Neural cell (in vitro differentiated cells): ENCODE results near the gene STUM. TPM values are rescaled to one million over a fixed set of nuclear protein-coding genes. Genes with fewer than 3 reads are reported as not detected.
A peak's percentile ranks its signal among the peaks of the same experiment; 100 is the strongest.

Experiments used
- H2AFZ ChIP-seq: fragments of 200-600, 300-800 bp; sonication (generic), shearing (Covaris generic); 2 replicates; pipeline ENCODE4 v1.6.0; 2014; ENCODE audit warnings: low read depth, mild to moderate bottlenecking, antibody characterized with exemption, low read length, moderate library complexity
- H3F3A ChIP-seq: fragments of 200-600 bp; shearing (Covaris generic); 2 replicates; pipeline ENCODE4 v1.6.1; 2016; ENCODE audit warnings: mild to moderate bottlenecking, moderate library complexity, mixed read lengths, antibody characterized with exemption, low read length; ENCODE audit not compliant: insufficient read depth, poor library complexity, severe bottlenecking
- H3K27ac ChIP-seq: fragments of 200-600, 300-800 bp; sonication (generic), shearing (Covaris generic); 2 replicates; pipeline ENCODE4 v1.5.1; 2014; ENCODE audit warnings: mild to moderate bottlenecking, low read length, moderate library complexity
- H3K27me3 ChIP-seq: fragments of 300-800, 200-600 bp; sonication (generic), shearing (Covaris generic); 2 replicates; pipeline ENCODE4 v1.6.0; 2014; ENCODE audit warnings: mild to moderate bottlenecking, low read depth, low read length, moderate library complexity; ENCODE audit not compliant: insufficient read depth
- H3K36me3 ChIP-seq: fragments of 300-800, 200-600 bp; sonication (generic), shearing (Covaris generic); 2 replicates; pipeline ENCODE4 v1.5.1; 2014; ENCODE audit warnings: mild to moderate bottlenecking, antibody characterized with exemption, low read length, moderate library complexity; ENCODE audit not compliant: insufficient read depth
- H3K4me2 ChIP-seq: fragments of 300-800, 200-600 bp; sonication (generic), shearing (Covaris generic); 2 replicates; pipeline ENCODE4 v1.6.0; 2014; ENCODE audit warnings: mild to moderate bottlenecking, low read length
- H3K4me3 ChIP-seq: fragments of 300-800, 200-600 bp; sonication (generic), shearing (Covaris generic); 2 replicates; pipeline ENCODE4 v1.5.1; 2014; ENCODE audit warnings: mild to moderate bottlenecking, low read length, moderate library complexity
- H3K79me2 ChIP-seq: fragments of 200-600 bp; shearing (Covaris generic); replicated peaks from 2 replicates; pipeline ENCODE4 v1.6.0; 2014; ENCODE audit warnings: mild to moderate bottlenecking, low read length, moderate library complexity; ENCODE audit not compliant: insufficient read depth
- H3K9ac ChIP-seq: fragments of 300-800, 200-600 bp; sonication (generic), shearing (Covaris generic); 2 replicates; pipeline ENCODE4 v1.6.1; 2016; ENCODE audit warnings: mild to moderate bottlenecking, low read length, mixed read lengths
- H3K9me2 ChIP-seq: fragments of 200-600 bp; shearing (Covaris generic); 2 replicates; pipeline ENCODE4 v1.6.1; 2016; ENCODE audit warnings: mild to moderate bottlenecking, low read length, mixed read lengths; ENCODE audit not compliant: insufficient read depth
- H3K9me3 ChIP-seq: fragments of 200-600, 300-800 bp; sonication (generic), shearing (Covaris generic); 2 replicates; pipeline ENCODE4 v1.6.1; 2016; ENCODE audit warnings: mild to moderate bottlenecking, mixed run types, low read length, moderate library complexity, mixed read lengths
- H4K20me1 ChIP-seq: fragments of 200-600 bp; shearing (Covaris generic); 2 replicates; pipeline ENCODE4 v1.6.1; 2016; ENCODE audit warnings: mild to moderate bottlenecking, mixed run types; ENCODE audit not compliant: insufficient read depth
- EP300 ChIP-seq: fragments of 450-650 bp; conservative IDR thresholded peaks from 2 replicates; pipeline ENCODE4 v1.6.1; 2014; ENCODE audit warnings: antibody characterized with exemption, mild to moderate bottlenecking, moderate library complexity; ENCODE audit not compliant: poor library complexity, severe bottlenecking
- EZH2 ChIP-seq: fragments of 200-600, 300-800 bp; shearing (Covaris generic), sonication (generic); IDR thresholded peaks from 2 replicates; pipeline ENCODE4 v1.6.1; 2014; ENCODE audit warnings: antibody characterized with exemption, low read length, borderline replicate concordance, mild to moderate bottlenecking; ENCODE audit not compliant: insufficient read depth, poor library complexity, severe bottlenecking
- MXI1 ChIP-seq: fragments of 450-650 bp; conservative IDR thresholded peaks from 2 replicates; pipeline ENCODE4 v1.6.1; 2014; ENCODE audit warnings: antibody characterized with exemption, mild to moderate bottlenecking; ENCODE audit not compliant: poor library complexity, severe bottlenecking
- POLR2AphosphoS5 ChIP-seq: IDR thresholded peaks from 2 replicates; pipeline ENCODE4 v1.6.1; 2012
- RAD21 ChIP-seq: fragments of 450-650 bp; conservative IDR thresholded peaks from 2 replicates; pipeline ENCODE4 v1.6.1; 2014; ENCODE audit warnings: antibody characterized with exemption, mild to moderate bottlenecking, moderate library complexity
- SMC3 ChIP-seq: fragments of 450-650 bp; conservative IDR thresholded peaks from 2 replicates; pipeline ENCODE4 v1.6.1; 2014; ENCODE audit warnings: antibody characterized with exemption, mild to moderate bottlenecking, moderate library complexity; ENCODE audit not compliant: poor library complexity
- TAF1 ChIP-seq: IDR thresholded peaks from 2 replicates; pipeline ENCODE4 v1.6.1; 2012; ENCODE audit warnings: low read depth
- polyA plus RNA-seq: library from polyadenylated mRNA; depleted of rRNA; stranded (reverse); fragments of >200 nt; gene quantifications from 2 replicates; pipeline ENCODE4 v1.2.3, GENCODE V29; 2014
- TF ChIP-seq, protein P1 (sequence below): IDR thresholded peaks from 2 replicates; pipeline ENCODE4 v1.6.1; 2012; ENCODE audit warnings: borderline replicate concordance
- TF ChIP-seq, protein P2 (sequence below): fragments of 450-650 bp; IDR thresholded peaks from 2 replicates; pipeline ENCODE4 v1.5.1; 2014; ENCODE audit warnings: antibody characterized with exemption, mild to moderate bottlenecking, moderate library complexity; ENCODE audit not compliant: poor library complexity, severe bottlenecking

Gene STUM
- polyA plus RNA-seq, 1 donor from 2014 or later: 0.52 TPM

DNA sequence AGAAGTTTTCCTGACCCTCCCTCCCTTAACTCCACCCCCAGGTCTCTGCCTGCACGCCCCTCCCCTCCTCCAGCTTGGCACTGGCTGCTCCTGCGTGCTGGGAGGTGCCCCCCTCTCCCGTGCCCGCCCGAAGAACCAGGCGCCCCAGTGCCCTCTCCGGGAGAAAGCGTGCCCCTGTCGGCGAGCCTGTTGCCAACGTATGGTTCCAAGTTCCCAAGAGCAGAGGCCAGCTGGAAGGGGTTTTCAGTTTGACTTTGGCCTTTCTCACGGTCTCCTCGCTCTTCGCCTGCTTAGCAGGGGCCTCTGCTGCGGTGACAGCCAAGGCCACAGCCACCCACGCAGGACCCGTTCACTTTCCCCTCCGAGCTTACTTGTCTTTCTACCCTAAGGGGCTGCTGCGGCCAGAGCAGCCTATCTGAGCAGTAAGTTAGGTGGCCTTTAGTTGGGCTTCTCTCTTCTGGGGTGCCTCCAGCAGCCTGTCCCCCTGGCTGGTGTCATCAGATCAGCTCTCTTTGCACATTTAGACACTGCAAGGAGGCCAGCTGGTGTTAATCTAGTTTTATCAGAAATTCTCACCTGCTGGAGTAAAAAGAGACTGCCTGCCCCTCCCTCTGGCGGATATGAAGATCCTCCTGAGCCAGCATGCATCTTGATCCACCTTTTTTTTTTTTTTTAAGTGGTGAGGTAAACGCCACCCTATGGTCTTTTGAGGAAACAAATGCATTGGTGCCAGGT, 1.5 kb downstream of the STUM start:
- Histone ChIP-seq H3K4me2 (no peak overlapping the region), H4K20me1 (no peaks in the 10 kb centered on the region), H3K9ac (no peak overlapping the region), H3K4me3 (peak overlapping the region; percentile 71), H3K9me3 (no peaks in the 10 kb centered on the region), H3K9me2 (no peaks in the 10 kb centered on the region), H3K36me3 (no peaks in the 10 kb centered on the region), H3F3A (no peaks in the 10 kb centered on the region), H3K79me2 (no peaks in the 10 kb centered on the region), H2AFZ (no peak overlapping the region), H3K27ac (no peak overlapping the region), H3K27me3 (peaks cover 51% of the 10 kb centered on the region)
- TF ChIP-seq MXI1: no peak
- TF ChIP-seq, protein P1, sequence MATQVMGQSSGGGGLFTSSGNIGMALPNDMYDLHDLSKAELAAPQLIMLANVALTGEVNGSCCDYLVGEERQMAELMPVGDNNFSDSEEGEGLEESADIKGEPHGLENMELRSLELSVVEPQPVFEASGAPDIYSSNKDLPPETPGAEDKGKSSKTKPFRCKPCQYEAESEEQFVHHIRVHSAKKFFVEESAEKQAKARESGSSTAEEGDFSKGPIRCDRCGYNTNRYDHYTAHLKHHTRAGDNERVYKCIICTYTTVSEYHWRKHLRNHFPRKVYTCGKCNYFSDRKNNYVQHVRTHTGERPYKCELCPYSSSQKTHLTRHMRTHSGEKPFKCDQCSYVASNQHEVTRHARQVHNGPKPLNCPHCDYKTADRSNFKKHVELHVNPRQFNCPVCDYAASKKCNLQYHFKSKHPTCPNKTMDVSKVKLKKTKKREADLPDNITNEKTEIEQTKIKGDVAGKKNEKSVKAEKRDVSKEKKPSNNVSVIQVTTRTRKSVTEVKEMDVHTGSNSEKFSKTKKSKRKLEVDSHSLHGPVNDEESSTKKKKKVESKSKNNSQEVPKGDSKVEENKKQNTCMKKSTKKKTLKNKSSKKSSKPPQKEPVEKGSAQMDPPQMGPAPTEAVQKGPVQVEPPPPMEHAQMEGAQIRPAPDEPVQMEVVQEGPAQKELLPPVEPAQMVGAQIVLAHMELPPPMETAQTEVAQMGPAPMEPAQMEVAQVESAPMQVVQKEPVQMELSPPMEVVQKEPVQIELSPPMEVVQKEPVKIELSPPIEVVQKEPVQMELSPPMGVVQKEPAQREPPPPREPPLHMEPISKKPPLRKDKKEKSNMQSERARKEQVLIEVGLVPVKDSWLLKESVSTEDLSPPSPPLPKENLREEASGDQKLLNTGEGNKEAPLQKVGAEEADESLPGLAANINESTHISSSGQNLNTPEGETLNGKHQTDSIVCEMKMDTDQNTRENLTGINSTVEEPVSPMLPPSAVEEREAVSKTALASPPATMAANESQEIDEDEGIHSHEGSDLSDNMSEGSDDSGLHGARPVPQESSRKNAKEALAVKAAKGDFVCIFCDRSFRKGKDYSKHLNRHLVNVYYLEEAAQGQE: no peak
- TF ChIP-seq RAD21: no peak
- TF ChIP-seq EZH2: no peak
- TF ChIP-seq SMC3: no peak
- no peak for TF ChIP-seq TAF1
- TF ChIP-seq POLR2AphosphoS5: no peak
- no peak for TF ChIP-seq EP300
- TF ChIP-seq, protein P2, sequence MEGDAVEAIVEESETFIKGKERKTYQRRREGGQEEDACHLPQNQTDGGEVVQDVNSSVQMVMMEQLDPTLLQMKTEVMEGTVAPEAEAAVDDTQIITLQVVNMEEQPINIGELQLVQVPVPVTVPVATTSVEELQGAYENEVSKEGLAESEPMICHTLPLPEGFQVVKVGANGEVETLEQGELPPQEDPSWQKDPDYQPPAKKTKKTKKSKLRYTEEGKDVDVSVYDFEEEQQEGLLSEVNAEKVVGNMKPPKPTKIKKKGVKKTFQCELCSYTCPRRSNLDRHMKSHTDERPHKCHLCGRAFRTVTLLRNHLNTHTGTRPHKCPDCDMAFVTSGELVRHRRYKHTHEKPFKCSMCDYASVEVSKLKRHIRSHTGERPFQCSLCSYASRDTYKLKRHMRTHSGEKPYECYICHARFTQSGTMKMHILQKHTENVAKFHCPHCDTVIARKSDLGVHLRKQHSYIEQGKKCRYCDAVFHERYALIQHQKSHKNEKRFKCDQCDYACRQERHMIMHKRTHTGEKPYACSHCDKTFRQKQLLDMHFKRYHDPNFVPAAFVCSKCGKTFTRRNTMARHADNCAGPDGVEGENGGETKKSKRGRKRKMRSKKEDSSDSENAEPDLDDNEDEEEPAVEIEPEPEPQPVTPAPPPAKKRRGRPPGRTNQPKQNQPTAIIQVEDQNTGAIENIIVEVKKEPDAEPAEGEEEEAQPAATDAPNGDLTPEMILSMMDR: no peak

GRCh38 chr1:226550672-226551041, 2.1 kb downstream of the STUM start:
- Histone ChIP-seq H4K20me1 (no peaks in the 10 kb centered on the region), H3K27ac (no peak overlapping the region), H3F3A (no peaks in the 10 kb centered on the region), H3K4me3 (no peak overlapping the region), H3K9me3 (no peaks in the 10 kb centered on the region), H3K36me3 (no peaks in the 10 kb centered on the region), H3K9ac (no peak overlapping the region), H3K4me2 (no peak overlapping the region), H3K79me2 (no peaks in the 10 kb centered on the region), H2AFZ (no peak overlapping the region), H3K9me2 (no peaks in the 10 kb centered on the region), H3K27me3 (peaks cover 51% of the 10 kb centered on the region)
- TF ChIP-seq TAF1 (no peak), MXI1 (no peak), SMC3 (no peak), EP300 (no peak), RAD21 (no peak)
- TF ChIP-seq, protein P1: no peak
